H1 (cell line): ENCODE data around the gene CYP26C1. TPM values are rescaled to one million over a fixed set of nuclear protein-coding genes. Genes with fewer than 3 reads are reported as not detected.
A peak's percentile ranks its signal among the peaks of the same experiment; 100 is the strongest.

Experiments used
- CTCF ChIA-PET: fragments of 300-600 bp; sonication (Branson Sonifier 250); formaldehyde crosslinking; loops from one replicate; lab custom pipeline; 2021; ENCODE audit not compliant: partially characterized antibody; lab: Charles Lee
- POLR2A ChIA-PET: fragments of 300-600 bp; sonication (Branson Sonifier 250); formaldehyde crosslinking; loops from one replicate; lab custom pipeline; 2021; ENCODE audit warnings: inconsistent platforms; ENCODE audit not compliant: partially characterized antibody; lab: Charles Lee
- DNase-seq, 2 experiments: peaks; one replicate each; pipeline versions ENCODE4 v3.0.0 to v3.0.0-alpha.2; 2010 to 2022; ENCODE audit warnings: low spot score in 2 of 2, low read depth in 1 of 2, mixed read lengths in 1 of 2
- FAIRE-seq: peaks from 2 replicates; lab custom pipeline; 2011; peaks lifted over from hg19 to GRCh38; lab: Jason Lieb, UNC
- H2AFZ ChIP-seq: 2 replicates; pipeline ENCODE4 v1.8.1; 2012; ENCODE audit warnings: low read length, inconsistent platforms
- H2AK5ac ChIP-seq: 2 replicates; pipeline ENCODE4 v1.6.1; 2013; ENCODE audit warnings: low read depth, low read length
- H2BK120ac ChIP-seq: replicated peaks from 2 replicates; pipeline ENCODE3; 2013; ENCODE audit warnings: low read depth, low read length, inconsistent platforms
- H2BK12ac ChIP-seq: 2 replicates; pipeline ENCODE4 v1.6.1; 2013; ENCODE audit warnings: low read depth, low read length
- H2BK15ac ChIP-seq: 2 replicates; pipeline ENCODE4 v1.6.1; 2013; ENCODE audit warnings: low read length
- H2BK20ac ChIP-seq: 2 replicates; pipeline ENCODE4 v1.6.1; 2013; ENCODE audit warnings: low read length
- H2BK5ac ChIP-seq: 2 replicates; pipeline ENCODE4 v1.6.1; 2013; ENCODE audit warnings: low read depth, low read length
- H3K14ac ChIP-seq: 2 replicates; pipeline ENCODE4 v1.6.1; 2013; ENCODE audit warnings: inconsistent platforms; ENCODE audit not compliant: insufficient read length
- H3K18ac ChIP-seq: 2 replicates; pipeline ENCODE4 v1.6.1; 2013; ENCODE audit warnings: low read length; ENCODE audit errors: extremely low read depth
- H3K23ac ChIP-seq: 2 replicates; pipeline ENCODE4 v1.6.1; 2013; ENCODE audit warnings: inconsistent platforms; ENCODE audit not compliant: insufficient read length
- H3K23me2 ChIP-seq: 2 replicates; pipeline ENCODE4 v1.6.1; 2013; ENCODE audit warnings: low read depth, low read length
- H3K27ac ChIP-seq: 2 replicates; pipeline ENCODE4 v1.6.1; 2011; ENCODE audit warnings: low read depth, low read length, inconsistent platforms
- H3K27me3 ChIP-seq, 4 experiments: replicated peaks in 1 of 4; 1 replicate in 1 of 4; 2 replicates in 3 of 4; pipeline versions ENCODE4 v1.6.1 to v1.8.1; 2011 to 2013; ENCODE audit warnings: low read length in 3 of 4, mild to moderate bottlenecking in 3 of 4, inconsistent platforms in 2 of 4, mixed read lengths in 2 of 4, moderate library complexity in 1 of 4; ENCODE audit not compliant: control insufficient read depth in 3 of 4, insufficient read depth in 3 of 4; ENCODE audit errors: extremely low read depth in 1 of 4
- H3K36me3 ChIP-seq, 4 experiments: 2 replicates each; pipeline versions ENCODE4 v1.6.1 to v1.8.1; 2011 to 2013; ENCODE audit warnings: mild to moderate bottlenecking in 4 of 4, low read length in 3 of 4, moderate library complexity in 2 of 4, control low read depth in 1 of 4, inconsistent platforms in 1 of 4; ENCODE audit not compliant: insufficient read depth in 4 of 4, control insufficient read depth in 2 of 4
- H3K4ac ChIP-seq: replicated peaks from 2 replicates; pipeline ENCODE3; 2013; ENCODE audit warnings: low read length, low read depth, mixed read lengths, inconsistent platforms; ENCODE audit not compliant: insufficient read length
- H3K4me1 ChIP-seq, 4 experiments: replicated peaks in 1 of 4; 1 replicate in 1 of 4; 2 replicates in 3 of 4; pipeline versions ENCODE4 v1.6.1 to v1.8.1; 2011 to 2013; ENCODE audit warnings: low read length in 3 of 4, inconsistent platforms in 2 of 4, mixed read lengths in 1 of 4; ENCODE audit not compliant: insufficient read depth in 4 of 4, control insufficient read depth in 3 of 4
- H3K4me2 ChIP-seq, 2 experiments: 2 replicates each; pipeline versions ENCODE4 v1.6.1 to v1.8.1; 2011 to 2013; ENCODE audit warnings: low read depth in 2 of 2, low read length in 2 of 2, control low read depth in 1 of 2, inconsistent platforms in 1 of 2, mild to moderate bottlenecking in 1 of 2; ENCODE audit not compliant: insufficient read depth in 1 of 2
- H3K4me3 ChIP-seq, 4 experiments: fragments of 200-600, 300-600 bp in 1 of 4; sonication (generic), shearing (Covaris generic), sonication (Bioruptor Twin) in 1 of 4; 2 replicates each; pipeline versions ENCODE4 v1.5.1 to v1.8.1; 2011 to 2016; ENCODE audit warnings: low read length in 4 of 4, low read depth in 3 of 4, control low read depth in 2 of 4, inconsistent platforms in 2 of 4, mild to moderate bottlenecking in 2 of 4, mixed read lengths in 1 of 4, moderate library complexity in 1 of 4; ENCODE audit not compliant: insufficient read depth in 2 of 4; ENCODE audit errors: extremely low read depth in 1 of 4
- H3K56ac ChIP-seq: replicated peaks from 2 replicates; pipeline ENCODE3; 2013; ENCODE audit warnings: low read depth, mild to moderate bottlenecking, mixed read lengths, low read length, inconsistent platforms; ENCODE audit not compliant: insufficient read length
- H3K79me1 ChIP-seq: 2 replicates; pipeline ENCODE4 v1.6.1; 2013; ENCODE audit warnings: low read depth, low read length, control low read depth
- H3K79me2 ChIP-seq, 2 experiments: 2 replicates each; pipeline versions ENCODE4 v1.6.1 to v1.8.1; 2012 to 2013; ENCODE audit warnings: low read length in 2 of 2, mild to moderate bottlenecking in 2 of 2, inconsistent platforms in 1 of 2; ENCODE audit not compliant: insufficient read depth in 2 of 2, control insufficient read depth in 1 of 2
- H3K9ac ChIP-seq, 4 experiments: replicated peaks in 1 of 4; 1 replicate in 1 of 4; 2 replicates in 3 of 4; pipeline versions ENCODE4 v1.6.1 to v1.8.1; 2011 to 2013; ENCODE audit warnings: low read depth in 3 of 4, low read length in 3 of 4, control low read depth in 2 of 4, mild to moderate bottlenecking in 2 of 4, moderate library complexity in 2 of 4, inconsistent platforms in 1 of 4; ENCODE audit errors: extremely low read depth in 1 of 4
- H3K9me3 ChIP-seq, 2 experiments: 2 replicates each; pipeline versions ENCODE4 v1.6.1 to v1.8.1; 2012 to 2013; ENCODE audit warnings: mild to moderate bottlenecking in 2 of 2, moderate library complexity in 2 of 2, control low read depth in 1 of 2, inconsistent platforms in 1 of 2, low read depth in 1 of 2, low read length in 1 of 2, mixed read lengths in 1 of 2; ENCODE audit not compliant: insufficient read depth in 2 of 2
- H4K20me1 ChIP-seq, 2 experiments: replicated peaks in 1 of 2; 2 replicates each; pipeline versions ENCODE3 to v1.8.1; 2011 to 2013; ENCODE audit warnings: inconsistent platforms in 2 of 2, low read length in 2 of 2, mild to moderate bottlenecking in 1 of 2; ENCODE audit not compliant: insufficient read depth in 2 of 2, control insufficient read depth in 1 of 2
- H4K5ac ChIP-seq: 2 replicates; pipeline ENCODE4 v1.6.1; 2013; ENCODE audit warnings: low read length, low read depth, mixed read lengths, inconsistent platforms; ENCODE audit not compliant: insufficient read length
- H4K8ac ChIP-seq: 2 replicates; pipeline ENCODE4 v1.8.0; 2013; ENCODE audit warnings: mild to moderate bottlenecking, moderate library complexity, low read length, inconsistent platforms; ENCODE audit not compliant: insufficient read depth; ENCODE audit errors: extremely low read depth
- H4K91ac ChIP-seq: replicated peaks from 2 replicates; pipeline ENCODE3; 2013; ENCODE audit warnings: low read length, mixed read lengths, inconsistent platforms; ENCODE audit not compliant: insufficient read length
- CTCF ChIP-seq, 3 experiments: IDR thresholded peaks; 1 replicate in 2 of 3; 2 replicates in 1 of 3; pipeline versions ENCODE4 v1.5.1 to v1.6.1; 2011; ENCODE audit warnings: low read length in 3 of 3, mild to moderate bottlenecking in 3 of 3, inconsistent platforms in 2 of 3, low read depth in 1 of 3, moderate library complexity in 1 of 3; ENCODE audit not compliant: insufficient read depth in 1 of 3; ENCODE audit errors: control extremely low read depth in 1 of 3
- RAD21 ChIP-seq, 2 experiments: IDR thresholded peaks in 1 of 2; conservative IDR thresholded peaks in 1 of 2; 2 replicates each; pipeline ENCODE4 v1.6.1; 2011; ENCODE audit warnings: low read depth in 2 of 2, low read length in 2 of 2, improper control_type of control experiment in 1 of 2, inconsistent platforms in 1 of 2, mild to moderate bottlenecking in 1 of 2, moderate library complexity in 1 of 2
- RFX5 ChIP-seq: IDR thresholded peaks from 2 replicates; pipeline ENCODE4 v1.6.1; 2011; ENCODE audit warnings: low read depth, low read length, improper control_type of control experiment, borderline replicate concordance
- TCF12 ChIP-seq: IDR thresholded peaks from 2 replicates; pipeline ENCODE4 v1.6.1; 2011; ENCODE audit warnings: low read depth, mild to moderate bottlenecking, low read length
- TEAD4 ChIP-seq: IDR thresholded peaks from 2 replicates; pipeline ENCODE4 v1.6.1; 2012; ENCODE audit warnings: low read depth, low read length, inconsistent platforms, mixed read lengths
- WGBS, 2 experiments: shearing (Covaris generic) in 1 of 2; methylation state at CpG; one replicate each; pipeline versions ENCODE4 v1.1.6 to v1.1.7; 2013 to 2015; ENCODE audit warnings: low lambda C conversion rate in 2 of 2, mixed read lengths in 2 of 2, inconsistent platforms in 1 of 2, low coverage in 1 of 2, missing lambda C conversion rate in 1 of 2; ENCODE audit not compliant: insufficient replicate concordance in 2 of 2, insufficient coverage in 1 of 2, insufficient read length in 1 of 2; ENCODE audit errors: extremely low coverage in 1 of 2, missing lambda C conversion rate in 1 of 2; 5-methylcytosine and 5-hydroxymethylcytosine counted together
- polyA plus RNA-seq, 7 experiments: library from polyadenylated mRNA; depleted of rRNA in 3 of 7; stranded (reverse) in 5 of 7; unstranded in 2 of 7; fragments of >200 nt in 5 of 7; fragments of 200-250 nt in 2 of 7; gene quantifications; 1 replicate in 5 of 7; 2 replicates in 1 of 7; 4 replicates in 1 of 7; pipeline versions ENCODE4 v1.2.1 to v1.2.3, GENCODE V29; 2011 to 2013; ENCODE audit warnings: missing spikeins in 2 of 7, mixed read lengths in 2 of 7
- total RNA-seq: library from RNA; stranded (reverse); fragmentation: NEBNext Ultra II Directional; extraction: Animal tissue kit (Norgen Biotek cat#: 25700); gene quantifications from 2 replicates; pipeline ENCODE4 v1.2.1, GENCODE V29; 2021

The CYP26C1 gene
- total and polyA plus RNA-seq, 2 of the 8 experiments (the other 6 are each of a cell fraction or from before 2014, with no cell fraction given), result 0.12 to 0.28 TPM

GRCh38 chr10:93095225-93095624 is 34.6 kb downstream of the CYP26C1 start:
- no peak overlapping the region for H2AFZ ChIP-seq
- H4K20me1 ChIP-seq, result no peaks in the 10 kb centered on the region
- TF ChIP-seq TCF12 (no peak), CTCF (IDR thresholded peaks at IDR 0.05; ENCODE audit: control extremely low read depth in 1 of 3, insufficient read depth in 1 of 3, low read depth in 1 of 3, low read length in 3 of 3) (peak; percentile 40 to 53 (median 41)), TEAD4 (0 out of 2 replicates have a peak, but pooled peaks have one; percentile 9), RAD21 (IDR thresholded peaks at IDR 0.05 in 1 of 2, conservative IDR thresholded peaks at IDR 0.05 in 1 of 2; ENCODE audit: low read depth in 2 of 2, low read length in 2 of 2) (peak in 1 of 2 experiments; percentile 43; a peak in 2 of 4 replicates), RFX5 (no peak)
- H3K18ac ChIP-seq, result no peak overlapping the region
- H3K27ac ChIP-seq, result no peak overlapping the region
- H3K9me3 ChIP-seq, result no peaks in the 10 kb centered on the region
- no peak overlapping the region for H3K23ac ChIP-seq
- peaks cover 0 to 2% (median 0%) of the 10 kb centered on the region in 4 experiments; a peak in 1 of 7 replicates for H3K4me1 ChIP-seq
- POLR2A ChIA-PET, result no interaction called here
- H3K56ac ChIP-seq, result no peak overlapping the region
- 80% methylated on average over 1 of the region's 1 CpG; no CpG with 5 or more reads in 1 of the 2 experiments for WGBS, 2 experiments
- H2BK20ac ChIP-seq, result 0 out of 2 replicates have a peak overlapping the region, but pooled peaks have one; percentile 6
- no peak overlapping the region for H3K4me3 ChIP-seq
- H3K4me2 ChIP-seq, result no peak overlapping the region
- H4K8ac ChIP-seq, result no peak overlapping the region
- no peak overlapping the region for H4K5ac ChIP-seq
- no peak for DNase-seq
- H3K27me3 ChIP-seq, result no peaks in the 10 kb centered on the region
- H3K14ac ChIP-seq, result no peak overlapping the region
- H4K91ac ChIP-seq, result no peak overlapping the region
- H2AK5ac ChIP-seq, result no peak overlapping the region
- H2BK5ac ChIP-seq, result no peak overlapping the region
- FAIRE-seq, result peak; percentile 60
- H3K36me3 ChIP-seq, result no peaks in the 10 kb centered on the region
- CTCF ChIA-PET, result interaction anchor here (0.5 to 1.7 kb wide), 17 partner anchors 9 to 281 kb away, joined by 3 to 5 read pairs (median 3); no protein-coding TSS in a partner anchor
- H3K79me2 ChIP-seq, result no peaks in the 10 kb centered on the region
- 0 out of 2 replicates have a peak overlapping the region, but pooled peaks have one; percentile 42 for H2BK12ac ChIP-seq
- no peak overlapping the region for H3K4ac ChIP-seq
- H3K9ac ChIP-seq, result no peak overlapping the region
- H3K79me1 ChIP-seq, result no peaks in the 10 kb centered on the region
- H3K23me2 ChIP-seq, result no peaks in the 10 kb centered on the region
- no peak overlapping the region for H2BK15ac ChIP-seq
- H2BK120ac ChIP-seq, result no peak overlapping the region
